A549 (cell line): Measurements from ENCODE around the gene ELK1. TPM values are rescaled to one million over a fixed set of nuclear protein-coding genes. Genes with fewer than 3 reads are reported as not detected.

Source experiments
- ATAC-seq, 2 experiments: fragments of 200-7000 bp in 1 of 2; fragments of >200 bp in 1 of 2; cut with Nextera tagmentation in 1 of 2; cut with Tn5 transposase in 1 of 2; 3 replicates each; pipeline versions ENCODE4 v1.8.0 to v1.9.1; 2018 to 2020; ENCODE audit warnings: mild to moderate bottlenecking in 1 of 2, moderate library complexity in 1 of 2
- CTCF ChIA-PET: fragments of 300-600 bp; sonication (Branson Sonifier 250); formaldehyde crosslinking; extraction: SDS; loops from one replicate; lab custom pipeline; 2021; ENCODE audit warnings: antibody characterized with exemption, inconsistent platforms; lab: Yijun Ruan, JAX
- POLR2A ChIA-PET: fragments of 350-600 bp; formaldehyde crosslinking; extraction: SDS; loops from one replicate; lab custom pipeline; 2021; ENCODE audit warnings: antibody characterized with exemption, inconsistent platforms; lab: Yijun Ruan, JAX
- DNase-seq, 2 experiments: peaks; one replicate each; pipeline versions ENCODE4 v3.0.0 to v3.0.0-alpha.2; 2011 to 2016; ENCODE audit warnings: low read depth in 1 of 2, low spot score in 1 of 2
- FAIRE-seq: peaks from 2 replicates; lab custom pipeline; 2011; peaks lifted over from hg19 to GRCh38; lab: Jason Lieb, UNC
- H3K27ac ChIP-seq, 2 experiments: fragments of >200 bp; sonication (Bioruptor Twin); formaldehyde crosslinking; 3 replicates each; pipeline ENCODE4 v1.5.1; 2016 to 2017
- H3K4me1 ChIP-seq: fragments of >200 bp; sonication (Bioruptor Twin); formaldehyde crosslinking; 3 replicates; pipeline ENCODE4 v1.6.1; 2016
- H3K4me2 ChIP-seq: fragments of >200 bp; sonication (Bioruptor Twin); formaldehyde crosslinking; 3 replicates; pipeline ENCODE4 v1.6.1; 2016
- H3K4me3 ChIP-seq: fragments of >200 bp; sonication (Bioruptor Twin); formaldehyde crosslinking; 3 replicates; pipeline ENCODE4 v1.5.1; 2016
- H3K9me3 ChIP-seq: fragments of >200 bp; sonication (Bioruptor Twin); formaldehyde crosslinking; 3 replicates; pipeline ENCODE4 v1.6.1; 2016
- BCL3 ChIP-seq: fragments of >200 bp; sonication (Bioruptor Twin); formaldehyde crosslinking; IDR thresholded peaks from 3 replicates; pipeline ENCODE4 v1.6.1; 2016
- BHLHE40 ChIP-seq: IDR thresholded peaks from 2 replicates; pipeline ENCODE4 v1.6.1; 2012; ENCODE audit warnings: low read depth, low read length, inconsistent platforms
- CBX2 ChIP-seq: fragments of 200-600 bp; sonication (generic); IDR thresholded peaks from 2 replicates; pipeline ENCODE4 v1.6.1; 2016; ENCODE audit warnings: low read depth, mild to moderate bottlenecking, borderline replicate concordance
- CBX8 ChIP-seq: fragments of 200-600 bp; sonication (generic); IDR thresholded peaks from 2 replicates; pipeline ENCODE4 v1.6.1; 2016
- CEBPB ChIP-seq, 2 experiments: fragments of >200 bp in 1 of 2; sonication (Bioruptor Twin) in 1 of 2; formaldehyde crosslinking in 1 of 2; IDR thresholded peaks; 2 replicates each; pipeline ENCODE4 v1.6.1; 2012 to 2016
- CHD2 ChIP-seq: fragments of 150-350 bp; IDR thresholded peaks from 2 replicates; pipeline ENCODE4 v1.6.1; 2014; ENCODE audit warnings: low read length; ENCODE audit not compliant: partially characterized antibody
- CHD4 ChIP-seq: fragments of 200-600 bp; sonication (generic); IDR thresholded peaks from 2 replicates; pipeline ENCODE4 v1.6.1; 2016; ENCODE audit warnings: antibody characterized with exemption, mild to moderate bottlenecking, borderline replicate concordance
- ESRRA ChIP-seq: fragments of 150-350 bp; IDR thresholded peaks from 2 replicates; pipeline ENCODE4 v1.6.1; 2014; ENCODE audit warnings: mild to moderate bottlenecking, low read length, borderline replicate concordance
- FOSL2 ChIP-seq, 2 experiments: fragments of 450-650 bp in 1 of 2; fragments of >200 bp in 1 of 2; sonication (Bioruptor Twin) in 1 of 2; formaldehyde crosslinking; IDR thresholded peaks; 2 replicates each; pipeline versions ENCODE4 v1.5.0 to v1.6.1; 2016 to 2020; ENCODE audit warnings: mild to moderate bottlenecking in 1 of 2, moderate library complexity in 1 of 2
- FOXS1 ChIP-seq: fragments of 250-450 bp; sonication (Bioruptor Pico); IDR thresholded peaks from 2 replicates; pipeline ENCODE4 v1.5.0; 2020; ENCODE audit warnings: mild to moderate bottlenecking, moderate library complexity
- GATA3 ChIP-seq: IDR thresholded peaks from 2 replicates; pipeline ENCODE4 v1.6.1; 2012; ENCODE audit warnings: borderline replicate concordance
- HEYL ChIP-seq: fragments of 250-450 bp; sonication (Bioruptor Pico); IDR thresholded peaks from 2 replicates; pipeline ENCODE4 v1.8.0; 2021; ENCODE audit warnings: mild to moderate bottlenecking, moderate library complexity
- HOXA7 ChIP-seq: fragments of 250-450 bp; sonication (Bioruptor Pico); IDR thresholded peaks from 2 replicates; pipeline ENCODE4 v1.5.0; 2020; ENCODE audit warnings: mild to moderate bottlenecking, moderate library complexity
- KDM5A ChIP-seq: fragments of 200-600 bp; sonication (generic); IDR thresholded peaks from 2 replicates; pipeline ENCODE4 v1.6.1; 2016; ENCODE audit warnings: antibody characterized with exemption, mild to moderate bottlenecking
- MYC ChIP-seq: IDR thresholded peaks from 2 replicates; pipeline ENCODE4 v1.6.1; 2012; ENCODE audit warnings: mild to moderate bottlenecking, inconsistent platforms, low read length, improper control_type of control experiment, borderline replicate concordance
- PBX3 ChIP-seq: IDR thresholded peaks from 2 replicates; pipeline ENCODE4 v1.6.1; 2012
- RCOR1 ChIP-seq: fragments of 150-350 bp; IDR thresholded peaks from 2 replicates; pipeline ENCODE4 v1.6.1; 2014; ENCODE audit warnings: antibody characterized with exemption, low read length, low read depth
- REST ChIP-seq: fragments of 200-600 bp; sonication (generic); IDR thresholded peaks from 2 replicates; pipeline ENCODE4 v1.6.1; 2016; ENCODE audit warnings: antibody characterized with exemption, mild to moderate bottlenecking, moderate library complexity
- RNF2 ChIP-seq: fragments of 200-600 bp; sonication (generic); IDR thresholded peaks from 2 replicates; pipeline ENCODE4 v1.6.1; 2016; ENCODE audit warnings: low read depth, mild to moderate bottlenecking, antibody characterized with exemption, moderate library complexity, borderline replicate concordance
- SMC3 ChIP-seq: fragments of >200 bp; sonication (Bioruptor Twin); formaldehyde crosslinking; IDR thresholded peaks from 3 replicates; pipeline ENCODE4 v1.6.1; 2018; ENCODE audit warnings: inconsistent platforms
- SREBF2 ChIP-seq: fragments of 450-650 bp; IDR thresholded peaks from 2 replicates; pipeline ENCODE4 v1.6.1; 2014; ENCODE audit warnings: mild to moderate bottlenecking, moderate library complexity
- ZFP36 ChIP-seq: fragments of 450-650 bp; IDR thresholded peaks from 2 replicates; pipeline ENCODE4 v1.6.1; 2014; ENCODE audit warnings: borderline replicate concordance; ENCODE audit not compliant: partially characterized antibody
- ZSCAN20 ChIP-seq: fragments of 250-450 bp; sonication (Bioruptor Pico); IDR thresholded peaks from 2 replicates; pipeline ENCODE4 v1.8.0; 2022; ENCODE audit warnings: mild to moderate bottlenecking, moderate library complexity
- WGBS: methylation state at CpG from one replicate; pipeline ENCODE4 v1.1.6; 2017; ENCODE audit errors: missing lambda C conversion rate; 5-methylcytosine and 5-hydroxymethylcytosine counted together
- polyA plus RNA-seq, 4 experiments: library from polyadenylated mRNA; depleted of rRNA in 3 of 4; stranded (reverse); fragments of >200 nt; fragmentation: RNase III in 1 of 4; extraction: RNeasy Plus Mini Kit Qiagen cat#74134 plus additional on column Dnase treatment in 1 of 4; gene quantifications; 2 replicates in 3 of 4; 3 replicates in 1 of 4; pipeline ENCODE4 v1.2.3, GENCODE V29; 2011 to 2017

Gene ELK1
- polyA plus RNA-seq, 2 of the 4 experiments (the other 2 are of a cell fraction) = 14.6 to 23.5 TPM

DNA sequence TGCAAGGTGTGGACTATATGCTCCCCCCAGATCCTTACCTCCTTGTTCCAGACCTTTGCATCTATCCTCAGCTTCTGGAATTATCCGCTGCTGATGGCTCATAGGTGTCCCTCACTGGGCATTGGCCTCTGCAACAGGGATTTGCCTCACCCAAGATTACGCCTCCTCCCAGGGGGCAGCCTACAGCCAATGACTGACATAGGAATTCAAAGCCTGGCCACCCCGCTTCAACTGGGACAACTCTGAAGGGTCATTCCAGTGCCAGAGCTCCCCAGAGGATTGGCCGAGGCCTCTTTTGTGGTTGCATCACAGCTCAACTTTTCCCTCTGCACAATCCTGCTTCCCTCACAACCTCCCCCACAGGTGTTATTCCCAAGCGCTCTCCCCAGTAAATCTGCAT, 35.7 kb downstream of the ELK1 start:
- no peaks in the 10 kb centered on the region for H3K4me1 ChIP-seq
- ChIA-PET CTCF (interaction anchor here (0.6 to 1.3 kb wide), 2 partner anchors 32 to 1029 kb away, joined by 3 read pairs; partner anchors contain the start of gene TIMP1), POLR2A (no interaction called here)
- TF ChIP-seq HEYL (CRISPR knock-in tag) (no peak), BCL3 (no peak), CHD2 (no peak), PBX3 (no peak), ESRRA (no peak), BHLHE40 (no peak), CEBPB (IDR thresholded peaks at IDR 0.05) (no peak), MYC (no peak), GATA3 (no peak), CBX8 (no peak), REST (no peak), ZSCAN20 (CRISPR knock-in tag) (no peak)
- no peak for DNase-seq
- FAIRE-seq = no peak
- no peak overlapping the region for H3K27ac ChIP-seq
- WGBS = 50% methylated on average over 5 of the region's 5 CpGs
- ATAC-seq = no peak
- H3K9me3 ChIP-seq = no peaks in the 10 kb centered on the region
- H3K4me2 ChIP-seq = no peak overlapping the region
- H3K4me3 ChIP-seq = no peak overlapping the region

DNA sequence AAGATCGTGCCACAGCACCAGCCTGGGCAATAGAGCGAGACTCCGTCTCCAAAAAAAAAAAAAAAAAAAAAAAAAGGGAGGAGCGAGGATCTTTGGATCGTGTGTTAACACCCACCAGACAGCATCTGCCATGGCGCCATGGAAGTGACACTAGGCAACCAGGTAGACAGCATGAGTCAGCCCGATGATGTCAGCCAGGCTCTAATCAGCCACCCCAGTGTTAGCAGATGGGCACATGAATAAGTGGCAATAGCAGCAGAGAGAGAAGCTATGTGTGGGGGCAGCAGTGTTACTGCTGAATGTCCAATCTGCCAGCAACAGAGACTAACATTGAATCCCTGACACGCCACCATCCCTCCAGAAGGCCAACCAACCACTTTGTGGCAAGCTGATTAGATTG, 37.3 kb downstream of the ELK1 start:
- H3K4me1 ChIP-seq = no peaks in the 10 kb centered on the region
- no peak for DNase-seq
- POLR2A ChIA-PET = interaction anchor here (1.0 kb wide), 1 partner anchor 10 kb away, joined by 3 read pairs; no protein-coding TSS in a partner anchor
- H3K27ac ChIP-seq = no peak overlapping the region
- TF ChIP-seq ZSCAN20 (CRISPR knock-in tag) (no peak), CBX2 (no peak), CHD4 (no peak), SMC3 (no peak), BCL3 (no peak), FOSL2 (IDR thresholded peaks at IDR 0.05) (no peak), FOSL2 (CRISPR knock-in tag; IDR thresholded peaks at IDR 0.05) (no peak), RNF2 (no peak), HEYL (CRISPR knock-in tag) (no peak), FOXS1 (CRISPR knock-in tag) (no peak), ZFP36 (no peak), HOXA7 (no peak), SREBF2 (no peak), RCOR1 (no peak), KDM5A (no peak)
- no peaks in the 10 kb centered on the region for H3K9me3 ChIP-seq
- H3K4me2 ChIP-seq = no peak overlapping the region
- no peak for ATAC-seq
- no peak overlapping the region for H3K4me3 ChIP-seq
- WGBS = 22% methylated on average over 8 of the region's 8 CpGs
- CTCF ChIA-PET = interaction anchor here (1.2 kb wide), 1 partner anchor 72 kb away, joined by 4 read pairs; no protein-coding TSS in a partner anchor
- no peak for FAIRE-seq
